K562 (cell line): ENCODE measurements around the gene C6orf47.

ENCODE experiments used
- CTCF ChIP-seq, 3 experiments: IDR thresholded peaks in 2 of 3; conservative IDR thresholded peaks in 1 of 3; 2 replicates each; pipeline ENCODE4 v1.5.1; 2011 to 2012; ENCODE audit warnings: low read length in 3 of 3, mild to moderate bottlenecking in 3 of 3, control low read depth in 2 of 3, improper control_type of control experiment in 1 of 3, inconsistent platforms in 1 of 3, low read depth in 1 of 3, mixed read lengths in 1 of 3, moderate library complexity in 1 of 3; ENCODE audit not compliant: insufficient read depth in 2 of 3
- EP300 ChIP-seq: IDR thresholded peaks from 2 replicates; pipeline ENCODE4 v1.6.1; 2012; ENCODE audit warnings: low read length, improper control_type of control experiment
- HDAC2 ChIP-seq: fragments of 450-650 bp; IDR thresholded peaks from 2 replicates; pipeline ENCODE4 v1.6.1; 2016; ENCODE audit warnings: mild to moderate bottlenecking
- SLC30A9 ChIP-seq: fragments of 250-450 bp; sonication (Bioruptor Pico); IDR thresholded peaks from 2 replicates; pipeline ENCODE4 v1.8.0; 2022; ENCODE audit warnings: mild to moderate bottlenecking, moderate library complexity
- USF2 ChIP-seq: sonication (generic); formaldehyde crosslinking; IDR thresholded peaks from 2 replicates; pipeline ENCODE4 v1.5.0; 2020; ENCODE audit warnings: missing genetic modification reagents
- VEZF1 ChIP-seq: fragments of 200-800 bp; sonication (Bioruptor generic); IDR thresholded peaks from 2 replicates; pipeline ENCODE4 v1.6.1; 2017; ENCODE audit warnings: missing genetic modification characterization, missing compliant biosample characterization
- XRCC3 ChIP-seq: fragments of 450-650 bp; IDR thresholded peaks from 2 replicates; pipeline ENCODE4 v1.6.1; 2017; ENCODE audit warnings: mild to moderate bottlenecking, moderate library complexity

- TF ChIP-seq HDAC2 (no peak), XRCC3 (no peak), USF2 (CRISPR knock-in tag) (no peak), EP300 (no peak), VEZF1 (no peak), SLC30A9 (no peak), CTCF (IDR thresholded peaks at IDR 0.05 in 2 of 3, conservative IDR thresholded peaks at IDR 0.05 in 1 of 3; ENCODE audit: insufficient read depth in 2 of 3, low read depth in 1 of 3, low read length in 3 of 3) (no peak)
Observed at GRCh38 chr6:31641370-31641769, 19.2 kb downstream of the C6orf47 start.
